Heart right ventricle (tissue), 16 donors: Measurements from ENCODE around the gene UBE2I. TPM values are rescaled to one million over a fixed set of nuclear protein-coding genes. Genes with fewer than 3 reads are reported as not detected.

ENCODE experiments used
- ATAC-seq, 8 donors: fragments of 200-7000 bp; cut with Tn5 transposase; one replicate each; pipeline ENCODE4 v1.9.1; 2020; ENCODE audit warnings: mild to moderate bottlenecking in 8 of 8, moderate library complexity in 8 of 8, moderate number of reproducible peaks in 1 of 8
- DNase-seq, 2 donors: peaks; one replicate each; pipeline ENCODE4 v3.0.0-alpha.2; 2020
- H3K27ac ChIP-seq, 10 donors: fragments of 200-600 bp; sonication (generic) in 2 of 10; one replicate each; pipeline versions ENCODE4 v1.5.0 to v1.8.0; 2020 to 2022; ENCODE audit warnings: mild to moderate bottlenecking in 3 of 10
- H3K27me3 ChIP-seq, 7 donors: fragments of 200-600 bp; one replicate each; pipeline ENCODE4 v1.8.0; 2021 to 2022; ENCODE audit warnings: mild to moderate bottlenecking in 2 of 7
- H3K36me3 ChIP-seq, 9 donors: fragments of 200-600 bp; sonication (generic) in 1 of 9; one replicate each; pipeline versions ENCODE4 v1.5.0 to v1.8.0; 2020 to 2022; ENCODE audit warnings: mild to moderate bottlenecking in 2 of 9
- H3K4me1 ChIP-seq, 9 donors: fragments of 200-600 bp; sonication (generic) in 1 of 9; one replicate each; pipeline versions ENCODE4 v1.5.0 to v1.8.0; 2020 to 2022; ENCODE audit warnings: mild to moderate bottlenecking in 4 of 9
- H3K4me3 ChIP-seq, 10 donors: fragments of 200-600 bp; sonication (generic) in 2 of 10; one replicate each; pipeline versions ENCODE4 v1.5.0 to v1.8.0; 2020 to 2022; ENCODE audit warnings: mild to moderate bottlenecking in 7 of 10, moderate library complexity in 2 of 10
- H3K9me3 ChIP-seq, 11 donors: fragments of 200-600 bp in 10 of 11; sonication (generic) in 2 of 11; one replicate each; pipeline versions ENCODE4 v1.5.0 to v1.8.0; 2013 to 2022; ENCODE audit warnings: mild to moderate bottlenecking in 2 of 11, control low read depth in 1 of 11, moderate library complexity in 1 of 11
- CTCF ChIP-seq, 9 donors: fragments of 200-600 bp; sonication (generic) in 2 of 9; IDR thresholded peaks; one replicate each; pipeline versions ENCODE4 v1.5.0 to v1.8.0; 2021 to 2022; ENCODE audit warnings: antibody characterized with exemption in 9 of 9, mild to moderate bottlenecking in 5 of 9, moderate library complexity in 1 of 9
- WGBS, 2 donors: extraction: QIAGEN DNeasy Blood & Tissue Kit; methylation state at CpG; one replicate each; pipeline ENCODE4 v1.1.7; 2013; ENCODE audit warnings: inconsistent platforms in 1 of 2; 5-methylcytosine and 5-hydroxymethylcytosine counted together
- intact Hi-C, 10 donors: fragments of 100-400 bp; cut with DNase I; formaldehyde crosslinking; loops; one replicate each; pipeline versions ENCODE4 v1.11.1 to v1.14.2; 2022
- polyA plus RNA-seq, 2 donors: library from polyadenylated mRNA; stranded (reverse); fragments of 200-250 nt; gene quantifications; one replicate each; pipeline ENCODE4 v1.2.3, GENCODE V29; 2013
- total RNA-seq, 10 donors: library from RNA; stranded (reverse); fragmentation: NEBNext Ultra II Directional in 3 of 10; extraction: Animal tissue kit (Norgen Biotek cat#: 25700) in 3 of 10; gene quantifications; one replicate each; pipeline versions ENCODE4 v1.2.1 to v1.2.4, GENCODE V29; 2021 to 2023
- donor health status: Arrhythmogenic right ventricular cardiomyopathy.
- donor health status: ischemic (EF 13 %, LVEDD 7.1; RV severe dilation, severe dysfunction).
- donor health status: healthy with polysubstance abuse.
- donor health status: DM: no; HTN: yes; CAD: no.
- donor health status: DM: no; HTN: no; CAD: no.
- donor health status: ischemic (EF 25% LVEDD 6.9; RV normal size, moderate dysfunction).
- donor health status: ischemic (EF 25% LVEDD 5.7; RV mildly dilated, moderate dysfunction).
- donor health status: healthy.
- donor health status: DM: yes; HTN: yes; CAD: no.
- donor health status: Ischemic cardiomyopathy.
- donor health status: ischemic (EF 35%, LVEDD 5.7; RV mildly dilated, moderate dysfunction).
- donor health status: nonischemic (EF 11% LVEDD 7.7; RV severe dilation, severe dysfunction).
- donor health status: DM: yes; HTN: yes; CAD: no.
- donor health status: PGD.
- donor health status: ischemic (EF 29% LVEDD 5.4; RV normal size, mild dysfunction).
- donor health status: nonischemic (EF 23%, LVEDD 6.1; RV moderate dilation, normal function).

UBE2I gene
- total and polyA plus RNA-seq, 12 donors = 63.1 to 99.8 (median 83.6) TPM

GRCh38 chr16:1309888-1310831 is 724 bp downstream of the UBE2I start:
- Histone ChIP-seq H3K27me3 (no peaks in the 10 kb centered on the region), H3K36me3 (peaks cover 0 to 33% (median 12%) of the 10 kb centered on the region in 9 donors), H3K27ac (peak overlapping the region; percentile 70 to 100 (median 92)), H3K4me3 (peak overlapping the region; percentile 60 to 99 (median 84)), H3K9me3 (no peaks in the 10 kb centered on the region), H3K4me1 (peaks cover 21 to 45% (median 35%) of the 10 kb centered on the region in 9 donors)
- ATAC-seq = no peak
- TF ChIP-seq CTCF (IDR thresholded peaks at IDR 0.05) = no peak
- peak; percentile 40 to 55 for DNase-seq
- intact Hi-C loops = loop anchor here in 3 of 10 donors (5.0 to 10.0 kb wide), 3 partner anchors 42 to 102 kb away; partner anchors contain the start of genes GNPTG (in 2 of the 3), TSR3 (in 2 of the 3) and UNKL (in 1 of the 3)
- WGBS, 2 donors = 1 to 2% methylated on average over 51 to 77 of the region's 77 CpGs

- no peaks in the 10 kb centered on the region for H3K9me3 ChIP-seq
- DNase-seq (no peak), ATAC-seq (no peak)
- peak overlapping the region in 9 of 10 donors; percentile 70 to 100 (median 85) for H3K27ac ChIP-seq
- WGBS, 2 donors = 2 to 3% methylated on average over 14 of the region's 14 CpGs
- no peak for TF ChIP-seq CTCF (IDR thresholded peaks at IDR 0.05)
- H3K4me3 ChIP-seq = peak overlapping the region; percentile 60 to 99 (median 84)
- no peaks in the 10 kb centered on the region for H3K27me3 ChIP-seq
- peaks cover 0 to 40% (median 18%) of the 10 kb centered on the region in 9 donors for H3K36me3 ChIP-seq
- intact Hi-C loops = loop anchor here in 2 of 10 donors (5.0 to 10.0 kb wide), 3 partner anchors 41 to 101 kb away; partner anchors contain the start of genes GNPTG (in 1 of the 2), TSR3 (in 1 of the 2) and UNKL (in 1 of the 2)
- peaks cover 21 to 45% (median 35%) of the 10 kb centered on the region in 9 donors for H3K4me1 ChIP-seq
Observed at GRCh38 chr16:1310832-1311200, 1.4 kb downstream of the UBE2I start.

GRCh38 chr16:1311212-1311737 is 1.8 kb downstream of the UBE2I start:
- DNase-seq = no peak
- Histone ChIP-seq H3K36me3 (peaks cover 0 to 44% (median 23%) of the 10 kb centered on the region in 9 donors), H3K4me3 (peak overlapping the region; percentile 60 to 99 (median 84)), H3K27me3 (no peaks in the 10 kb centered on the region), H3K9me3 (no peaks in the 10 kb centered on the region), H3K4me1 (peaks cover 21 to 45% (median 35%) of the 10 kb centered on the region in 9 donors), H3K27ac (peak overlapping the region; percentile 69 to 100 (median 84))
- ATAC-seq = peak in 3 of 8 donors; percentile 0 to 3 (median 3)
- no peak for TF ChIP-seq CTCF (IDR thresholded peaks at IDR 0.05)
- 11 to 17% methylated on average over 13 of the region's 13 CpGs for WGBS, 2 donors
- intact Hi-C loops = loop anchor here in 2 of 10 donors (5.0 to 10.0 kb wide), 3 partner anchors 41 to 101 kb away; partner anchors contain the start of genes GNPTG (in 1 of the 2), TSR3 (in 1 of the 2) and UNKL (in 1 of the 2)
